Stimulated activated CD8-positive, alpha-beta memory T cell treated with anti-CD3 and anti-CD28 coated beads, Interleukin-4, amount 100 ng/mL, for 48 hours (primary cell): Measurements from ENCODE around the gene NCK2.
"Not testable (repeated sequence)": the region's sequence is repeated elsewhere in the genome, so short reads cannot be mapped to it uniquely, and the experiment has no call there.

Source experiments
- DNase-seq: peaks from one replicate; pipeline ENCODE4 v3.0.0-alpha.2; 2020

NCK2 gene

DNA sequence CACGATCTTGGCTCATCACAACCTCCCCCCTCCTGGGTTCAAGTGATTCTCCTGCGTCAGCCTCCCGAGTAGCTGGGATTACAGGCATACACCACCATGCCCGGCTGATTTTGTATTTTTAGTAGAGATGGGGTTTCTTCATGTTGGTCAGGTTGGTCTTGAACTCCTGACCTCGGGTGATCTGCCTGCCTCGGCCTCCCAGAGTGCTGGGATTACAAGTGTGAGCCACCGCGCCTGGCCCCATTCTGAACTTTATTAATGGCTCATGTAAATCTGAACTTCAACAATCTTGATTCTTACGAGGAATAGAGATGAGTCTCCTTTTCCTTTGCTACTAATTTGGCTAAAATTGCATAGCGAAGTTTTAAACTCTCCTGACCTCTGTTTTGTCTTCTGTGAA is 12.2 kb downstream of the NCK2 start:
- not testable (repeated sequence) for DNase-seq

- DNase-seq: peak; percentile 33
Observed at GRCh38 chr2:105757433-105757832, 12.7 kb downstream of the NCK2 start.

GRCh38 chr2:105760191-105760590 is 15.5 kb downstream of the NCK2 start:
- no peak for DNase-seq

DNA sequence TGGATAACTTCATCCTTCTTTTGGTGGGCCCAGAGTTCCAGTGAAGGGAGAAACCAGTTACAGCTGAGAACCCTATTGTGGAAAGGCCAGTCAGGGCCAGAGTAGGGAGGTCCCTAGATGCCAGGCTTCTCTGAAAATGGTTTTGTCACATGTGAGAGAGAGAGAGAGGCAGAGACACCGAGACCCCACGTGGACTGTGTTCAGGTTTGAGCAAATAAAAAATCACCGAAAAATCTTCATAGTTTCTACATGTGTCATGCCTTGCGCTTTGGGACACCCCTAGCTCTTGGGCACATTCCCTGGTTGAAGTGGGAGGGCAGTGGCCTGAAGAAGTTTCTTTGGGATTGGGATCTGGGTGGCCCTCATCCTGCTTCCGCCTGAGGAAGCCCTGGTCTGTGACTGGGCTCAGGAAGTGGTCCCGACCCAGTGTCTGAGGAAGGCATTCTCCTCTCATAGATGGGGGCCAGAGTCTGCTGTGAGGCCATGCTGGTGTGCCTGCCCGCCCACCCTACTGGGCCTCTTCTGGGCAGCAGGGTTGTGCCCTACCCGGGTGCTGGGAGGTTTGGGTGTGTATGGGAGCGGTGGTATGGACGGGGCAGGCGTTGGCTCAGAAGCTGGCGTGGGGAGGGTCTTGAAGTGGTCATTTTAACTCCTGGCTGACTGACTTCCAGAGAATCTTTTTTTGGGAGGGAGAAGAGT is 16.1 kb downstream of the NCK2 start:
- DNase-seq: no peak

DNA sequence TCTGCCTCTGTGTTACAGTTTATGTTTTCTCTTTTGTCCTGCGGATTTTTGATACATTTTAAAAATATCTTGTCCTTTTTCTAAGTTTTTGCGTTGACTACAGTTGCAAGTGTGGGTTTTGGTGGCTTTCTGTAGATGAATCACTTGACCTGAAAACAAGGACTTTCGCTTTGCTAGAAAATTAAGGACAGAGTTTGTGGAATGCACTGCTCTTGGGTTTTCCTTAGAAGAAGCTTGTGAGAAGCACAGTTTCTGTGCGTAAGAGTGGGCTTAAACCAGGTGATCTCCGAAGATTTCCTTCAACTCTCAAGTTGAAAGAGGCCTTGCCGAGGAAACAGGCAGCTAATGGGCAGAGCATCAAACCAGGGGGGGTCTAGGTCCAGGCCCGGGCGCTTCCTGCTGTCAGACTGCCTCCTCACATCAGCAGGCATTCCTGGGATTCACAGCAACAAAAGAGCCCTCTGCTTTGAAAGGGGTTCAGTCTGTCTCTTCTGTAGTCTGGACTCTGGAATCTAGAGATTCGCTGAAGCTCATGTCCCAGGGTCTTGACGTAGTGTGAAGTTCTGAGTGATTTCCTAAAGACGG is 17.3 kb downstream of the NCK2 start:
- DNase-seq: no peak

DNA sequence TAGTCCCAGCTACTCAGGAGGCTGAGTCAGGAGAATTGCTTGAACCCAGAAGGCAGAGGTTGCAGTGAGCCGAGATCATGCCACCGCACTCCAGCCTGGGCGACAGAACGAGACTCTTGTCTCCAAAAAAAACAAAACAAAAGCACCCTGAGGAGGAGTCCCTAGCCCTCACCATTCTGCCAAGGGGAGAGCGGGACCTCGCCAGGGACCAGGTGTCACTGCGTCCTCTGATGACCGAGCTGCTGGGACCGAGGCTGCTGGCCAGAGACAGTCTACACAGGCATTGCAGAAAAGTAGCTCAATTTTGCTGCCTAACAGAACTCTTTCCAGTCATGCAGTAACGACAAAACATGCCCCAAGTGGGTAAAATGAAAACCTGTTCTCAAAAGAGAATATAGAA is 18.4 kb downstream of the NCK2 start:
- DNase-seq: no peak

DNA sequence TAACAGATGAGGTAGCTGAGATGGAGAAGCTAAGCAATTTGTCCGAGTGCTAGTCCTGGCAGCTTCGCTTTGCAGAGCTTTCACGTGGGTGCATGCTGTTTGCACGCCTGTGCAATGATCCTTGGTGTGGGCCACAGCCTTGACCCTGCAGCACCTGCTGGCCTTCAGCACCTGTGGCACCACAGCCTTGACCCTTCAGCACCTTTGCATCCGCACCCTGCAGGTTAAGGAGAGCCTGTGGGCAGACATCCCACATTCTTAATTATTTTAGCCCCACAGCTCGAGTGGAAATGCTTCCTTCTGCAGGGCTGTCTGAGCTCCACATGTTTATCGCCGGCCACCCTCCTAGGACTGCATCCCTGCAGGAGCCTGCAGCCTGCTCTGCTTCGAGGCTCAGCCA is 19.3 kb downstream of the NCK2 start:
- peak; percentile 24 for DNase-seq

DNA sequence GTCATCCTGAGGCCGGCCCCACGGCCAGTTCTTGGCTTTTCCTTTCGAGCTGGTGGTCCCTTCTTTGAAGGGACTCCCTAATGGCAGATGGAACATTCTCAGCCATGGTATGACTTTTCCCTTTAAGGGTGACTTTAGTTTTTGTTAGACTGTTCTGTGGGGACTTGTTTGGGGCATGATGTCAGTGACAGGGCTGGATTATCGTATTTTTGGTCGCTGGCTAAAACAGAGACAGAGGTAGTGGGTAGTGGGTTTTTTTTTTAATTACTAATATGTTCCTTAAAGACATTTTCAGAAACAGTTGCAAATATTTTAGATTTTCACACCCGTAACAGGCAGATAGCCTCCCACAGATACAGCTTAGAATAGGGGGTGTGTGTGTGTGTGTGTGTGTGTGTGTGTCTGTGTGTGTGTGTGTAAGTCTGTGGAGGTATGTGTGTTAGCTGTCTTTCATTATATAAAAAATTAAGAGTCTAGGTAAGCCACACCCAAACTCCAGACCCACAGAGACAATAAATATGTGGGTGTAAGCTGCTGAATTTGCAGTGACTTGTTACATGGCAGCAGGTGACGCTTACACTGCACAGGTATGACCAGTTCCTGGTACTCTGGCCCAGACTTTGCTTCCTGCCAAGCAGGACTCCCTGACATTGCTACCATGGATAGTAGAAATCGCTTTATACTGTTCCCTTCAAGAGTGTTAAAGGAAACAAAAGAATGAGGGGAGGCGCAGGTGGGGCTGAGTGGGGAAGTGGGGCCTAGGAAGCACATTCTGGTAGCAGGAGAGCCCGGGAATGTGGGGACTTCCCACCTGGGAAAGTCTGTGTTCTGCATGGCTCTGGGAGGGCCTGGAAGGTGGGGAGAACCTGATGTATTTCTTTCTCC is 20.9 kb downstream of the NCK2 start:
- DNase-seq: peak; percentile 23

DNA sequence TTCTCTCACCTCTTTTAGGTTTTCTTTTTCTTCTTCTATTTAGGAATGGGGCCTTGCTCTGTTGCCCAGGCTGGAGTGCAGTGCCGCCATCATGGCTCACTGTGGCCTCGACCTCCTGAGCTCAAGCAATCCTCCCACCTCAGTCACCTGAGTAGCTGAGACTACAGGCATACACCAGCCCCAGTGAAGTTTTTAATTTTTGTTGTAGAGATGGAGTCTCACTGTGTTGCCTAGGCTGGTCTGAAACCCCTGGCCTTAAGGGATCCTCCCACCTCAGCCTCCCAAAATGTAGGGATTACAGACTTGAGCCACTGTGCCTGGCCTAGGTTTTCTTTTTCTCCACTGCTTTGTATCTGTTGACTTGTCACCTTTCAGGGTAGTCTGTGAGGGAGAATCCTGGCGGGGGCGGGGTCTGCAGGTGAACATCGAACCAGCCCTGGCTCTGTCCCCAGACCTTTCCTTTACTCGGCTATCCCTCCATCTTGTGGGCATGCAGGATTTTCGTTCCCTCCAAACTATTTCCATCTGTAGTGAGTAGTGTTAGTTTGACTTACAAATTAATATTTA is 21.7 kb downstream of the NCK2 start:
- peak; percentile 20 for DNase-seq

DNA sequence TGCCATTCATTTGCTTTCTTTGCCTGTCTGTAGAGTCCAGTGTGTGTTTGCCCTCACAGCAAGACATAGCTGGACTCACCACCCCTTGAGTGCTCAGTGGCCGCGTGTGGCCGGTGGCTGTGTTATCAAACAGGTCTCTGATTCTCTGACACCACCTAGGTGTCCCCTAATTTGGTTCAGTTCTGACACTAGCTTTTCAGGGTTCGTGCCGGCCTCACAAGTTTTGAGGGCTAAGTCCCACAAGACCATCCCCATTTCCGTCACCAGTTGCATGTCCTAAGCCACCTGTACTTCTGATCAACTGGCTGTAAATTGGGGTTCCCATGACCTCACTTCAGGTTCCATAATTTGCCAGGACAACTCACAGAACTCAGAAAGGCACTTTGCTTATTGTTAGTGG is 23.5 kb downstream of the NCK2 start:
- DNase-seq: peak; percentile 22

- DNase-seq: peak; percentile 33
Observed at GRCh38 chr2:105768961-105769452, 24.3 kb downstream of the NCK2 start.

- DNase-seq: peak; percentile 43
Observed at GRCh38 chr2:105769504-105769903, 24.8 kb downstream of the NCK2 start.

DNA sequence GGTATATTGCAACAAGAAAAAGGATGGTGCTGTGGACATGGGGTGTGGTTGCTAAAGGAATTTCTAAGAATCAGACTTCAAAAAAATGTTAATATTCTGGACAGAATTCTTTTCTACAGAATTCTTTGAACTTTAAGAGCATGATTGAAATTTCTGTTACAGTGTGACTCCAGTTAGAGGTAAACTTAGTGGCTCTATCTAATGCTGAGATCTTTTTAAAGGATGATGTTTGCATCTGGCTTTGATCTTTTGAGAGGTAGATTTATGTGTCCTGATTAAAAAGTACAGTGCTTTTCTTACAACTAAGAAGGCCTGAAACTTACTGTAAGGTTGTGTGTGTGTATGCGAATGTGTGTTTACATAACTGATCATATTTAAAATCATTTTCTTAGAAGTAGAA is 25.4 kb downstream of the NCK2 start:
- no peak for DNase-seq

GRCh38 chr2:105771291-105771690 is 26.6 kb downstream of the NCK2 start:
- DNase-seq: peak; percentile 18

DNA sequence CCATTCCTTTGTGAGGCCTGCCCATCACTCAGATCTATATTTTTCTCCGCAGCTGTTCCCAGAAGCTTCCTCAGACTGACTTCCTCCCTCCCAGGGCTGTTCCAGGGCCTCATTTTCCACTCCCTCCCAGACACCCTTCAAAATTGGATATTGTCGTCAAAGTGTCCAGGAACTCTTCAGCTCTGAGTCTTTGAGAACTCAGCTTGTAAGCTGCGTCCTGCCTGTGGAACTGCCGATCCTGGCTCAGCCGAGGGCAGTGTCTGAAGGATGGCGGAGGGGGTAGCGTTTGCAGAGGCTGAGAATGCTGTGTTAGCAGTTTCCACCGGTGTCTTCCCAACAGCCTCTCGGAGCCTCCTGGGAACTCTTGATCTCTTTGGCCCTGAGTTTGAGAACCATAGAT is 27.1 kb downstream of the NCK2 start:
- peak; percentile 17 for DNase-seq

- DNase-seq: peak; percentile 22
Observed at GRCh38 chr2:105772362-105772761, 27.6 kb downstream of the NCK2 start.

GRCh38 chr2:105773568-105773967 is 28.9 kb downstream of the NCK2 start:
- no peak for DNase-seq

- DNase-seq: no peak
Observed at GRCh38 chr2:105774781-105775337, 30.1 kb downstream of the NCK2 start.

DNA sequence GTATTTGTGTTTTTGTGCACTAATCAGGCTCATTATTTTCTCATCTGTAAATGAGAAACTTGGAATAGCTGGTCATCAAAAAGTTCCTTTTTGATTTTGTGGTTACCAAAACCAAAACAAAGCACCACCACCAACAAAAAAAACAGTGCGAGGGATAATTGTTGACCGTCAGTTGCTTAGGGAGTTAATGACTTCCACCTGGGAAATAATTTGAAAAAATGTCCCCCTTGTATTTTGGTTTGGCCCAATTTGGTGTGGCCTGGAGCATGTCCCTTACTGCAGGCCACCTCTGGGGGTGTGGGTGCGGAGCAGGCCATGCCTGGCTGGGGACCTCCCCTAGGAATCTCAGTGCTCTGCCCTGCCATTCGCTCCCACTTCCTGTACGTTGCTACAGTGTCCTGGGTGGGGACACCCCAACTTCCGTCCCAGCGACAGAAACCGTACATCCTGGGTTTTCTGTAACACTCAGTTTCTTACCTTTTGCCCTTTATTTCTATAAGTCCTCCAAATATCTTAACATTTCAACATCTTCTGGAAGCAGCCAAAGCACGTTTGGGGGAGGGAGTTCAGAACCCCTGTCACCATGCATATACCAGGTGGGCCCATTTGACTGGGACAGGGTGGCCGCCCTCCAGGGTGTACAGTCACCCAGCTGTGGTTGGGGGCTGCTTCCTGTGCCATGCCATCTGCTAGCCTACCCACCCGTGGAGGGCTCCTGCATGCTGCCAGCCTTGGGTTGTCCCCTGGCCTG is 31.3 kb downstream of the NCK2 start:
- no peak for DNase-seq

DNA sequence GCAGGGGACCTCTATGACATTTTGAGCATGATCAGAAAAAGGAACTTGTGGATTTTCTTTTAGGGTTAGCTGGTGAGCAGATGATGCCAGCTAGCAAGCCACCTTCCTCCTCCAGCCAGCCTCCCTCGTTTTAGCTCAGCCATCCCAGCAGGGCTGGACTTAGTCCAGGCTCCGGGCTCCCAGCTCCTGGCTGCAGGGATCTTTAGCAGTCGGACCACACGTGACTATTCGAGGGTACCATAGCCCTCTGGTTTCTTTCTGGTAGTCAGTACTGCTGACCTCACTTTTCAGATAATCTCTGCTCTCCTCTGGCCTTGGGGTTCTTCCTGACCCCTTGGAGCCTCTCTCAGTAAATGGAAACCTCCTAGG is 31.8 kb downstream of the NCK2 start:
- DNase-seq: no peak

- DNase-seq: peak; percentile 36
Observed at GRCh38 chr2:105777031-105777482, 32.3 kb downstream of the NCK2 start.

DNA sequence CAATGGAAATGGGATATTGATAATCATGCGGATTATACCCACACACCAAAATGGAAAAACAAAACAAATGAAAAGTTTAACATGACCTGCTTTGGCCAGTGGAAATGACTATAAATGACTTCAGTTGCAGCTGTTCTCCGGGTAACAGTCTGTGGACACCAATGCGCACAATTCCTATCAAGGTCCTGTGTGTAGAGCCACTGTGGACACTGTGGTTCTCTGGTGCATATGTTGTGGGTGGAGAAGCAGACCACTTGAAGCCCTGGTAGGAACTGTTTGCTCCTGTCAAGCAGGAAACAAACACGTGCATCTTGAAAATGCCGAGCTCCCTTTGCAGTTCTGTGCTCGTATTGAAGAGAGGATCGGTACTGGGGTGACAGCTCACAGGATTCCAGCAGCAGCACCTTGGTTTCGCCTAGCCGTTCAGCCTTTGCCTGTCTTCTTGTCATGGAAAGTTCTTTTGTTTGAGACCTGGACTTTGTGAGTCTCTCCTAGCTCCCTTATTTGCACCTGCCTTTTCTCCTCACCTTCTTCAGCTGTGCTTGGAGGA is 32.9 kb downstream of the NCK2 start:
- peak; percentile 32 for DNase-seq
